Astrocyte (in vitro differentiated cells and primary cell): ENCODE measurements around the gene POU2F1.

Experiments used
- EZH2 ChIP-seq: IDR thresholded peaks from 2 replicates; pipeline ENCODE4 v1.6.1; 2012; ENCODE audit warnings: mild to moderate bottlenecking, low read length, inconsistent platforms; ENCODE audit not compliant: insufficient read depth
- TF ChIP-seq, protein P1 (sequence below): IDR thresholded peaks from 2 replicates; pipeline ENCODE4 v1.5.1; 2011; ENCODE audit warnings: low read depth, mild to moderate bottlenecking, inconsistent platforms, low read length, moderate library complexity; ENCODE audit not compliant: insufficient read depth

DNA sequence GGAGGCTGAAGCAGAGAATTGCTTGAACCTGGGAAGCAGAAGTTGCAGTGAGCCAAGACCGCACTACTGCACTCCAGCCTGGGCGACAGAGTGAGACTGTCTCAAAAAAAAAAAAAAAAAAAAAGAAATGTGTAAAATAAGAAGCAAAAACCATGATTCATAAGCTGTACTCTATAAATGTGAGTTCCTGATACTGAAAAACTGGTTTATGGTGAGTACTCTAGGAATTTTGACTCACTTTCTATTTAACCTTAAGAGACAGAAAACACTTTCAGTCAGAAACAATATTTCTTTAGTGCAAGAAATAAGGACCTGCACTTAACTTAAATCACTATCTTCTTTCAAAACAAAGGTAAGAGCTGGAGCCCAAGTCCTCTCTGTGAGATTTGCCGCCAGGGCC is 19.9 kb upstream of the POU2F1 start:
- TF ChIP-seq, protein P1, sequence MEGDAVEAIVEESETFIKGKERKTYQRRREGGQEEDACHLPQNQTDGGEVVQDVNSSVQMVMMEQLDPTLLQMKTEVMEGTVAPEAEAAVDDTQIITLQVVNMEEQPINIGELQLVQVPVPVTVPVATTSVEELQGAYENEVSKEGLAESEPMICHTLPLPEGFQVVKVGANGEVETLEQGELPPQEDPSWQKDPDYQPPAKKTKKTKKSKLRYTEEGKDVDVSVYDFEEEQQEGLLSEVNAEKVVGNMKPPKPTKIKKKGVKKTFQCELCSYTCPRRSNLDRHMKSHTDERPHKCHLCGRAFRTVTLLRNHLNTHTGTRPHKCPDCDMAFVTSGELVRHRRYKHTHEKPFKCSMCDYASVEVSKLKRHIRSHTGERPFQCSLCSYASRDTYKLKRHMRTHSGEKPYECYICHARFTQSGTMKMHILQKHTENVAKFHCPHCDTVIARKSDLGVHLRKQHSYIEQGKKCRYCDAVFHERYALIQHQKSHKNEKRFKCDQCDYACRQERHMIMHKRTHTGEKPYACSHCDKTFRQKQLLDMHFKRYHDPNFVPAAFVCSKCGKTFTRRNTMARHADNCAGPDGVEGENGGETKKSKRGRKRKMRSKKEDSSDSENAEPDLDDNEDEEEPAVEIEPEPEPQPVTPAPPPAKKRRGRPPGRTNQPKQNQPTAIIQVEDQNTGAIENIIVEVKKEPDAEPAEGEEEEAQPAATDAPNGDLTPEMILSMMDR, result no peak
- no peak for TF ChIP-seq EZH2
